ENCODE measurements around the gene VAPB. TPM values are rescaled to one million over a fixed set of nuclear protein-coding genes. Genes with fewer than 3 reads are reported as not detected.
A peak's percentile ranks its signal among the peaks of the same experiment; 100 is the strongest.

The VAPB gene
- total and polyA plus RNA-seq, 8 donors, result 36.3 to 52.9 (median 46.2) TPM

GRCh38 chr20:58384821-58385220 is 4.2 kb upstream of the VAPB start:
- peaks cover under 1 to 3% of the 10 kb centered on the region in 2 donors for H3K4me1 ChIP-seq
- H3K27me3 ChIP-seq, result no peaks in the 10 kb centered on the region
- DNase-seq (no peak), ATAC-seq (no peak)
- intact Hi-C loops (cut with DNase I), result no loop called here
- H3K4me3 ChIP-seq, result no peak overlapping the region
- no peak for TF ChIP-seq CTCF (IDR thresholded peaks at IDR 0.05)
- H3K9me3 ChIP-seq, result no peaks in the 10 kb centered on the region
- H3K36me3 ChIP-seq, result no peaks in the 10 kb centered on the region
- H3K27ac ChIP-seq, result no peak overlapping the region

- no peak for ATAC-seq
- Histone ChIP-seq H3K4me1 (peaks cover 17 to 36% of the 10 kb centered on the region in 2 donors), H3K9me3 (no peaks in the 10 kb centered on the region), H3K4me3 (peak overlapping the region; percentile 73 to 90), H3K36me3 (peaks cover 0 to 10% of the 10 kb centered on the region in 2 donors), H3K27ac (peak overlapping the region in 1 of 2 donors; percentile 90), H3K27me3 (no peaks in the 10 kb centered on the region)
- intact Hi-C loops (cut with DNase I), result no loop called here
- DNase-seq, result no peak
- TF ChIP-seq CTCF (IDR thresholded peaks at IDR 0.05), result no peak
Measured at GRCh38 chr20:58388028-58388601, 914 bp upstream of the VAPB start.

- H3K36me3 ChIP-seq, result peaks cover 0 to 16% of the 10 kb centered on the region in 2 donors
- H3K27me3 ChIP-seq, result no peaks in the 10 kb centered on the region
- peaks cover 17 to 49% of the 10 kb centered on the region in 2 donors for H3K4me1 ChIP-seq
- intact Hi-C loops (cut with DNase I), result no loop called here
- H3K4me3 ChIP-seq, result peak overlapping the region; percentile 73 to 90
- no peaks in the 10 kb centered on the region for H3K9me3 ChIP-seq
- peak; percentile 67 for ATAC-seq
- H3K27ac ChIP-seq, result peak overlapping the region; percentile 88 to 90
- peak; percentile 10 to 86 (median 36) for DNase-seq
- TF ChIP-seq CTCF (IDR thresholded peaks at IDR 0.05), result no peak
Measured at GRCh38 chr20:58389324-58389967, 417 bp downstream of the VAPB start.

DNA sequence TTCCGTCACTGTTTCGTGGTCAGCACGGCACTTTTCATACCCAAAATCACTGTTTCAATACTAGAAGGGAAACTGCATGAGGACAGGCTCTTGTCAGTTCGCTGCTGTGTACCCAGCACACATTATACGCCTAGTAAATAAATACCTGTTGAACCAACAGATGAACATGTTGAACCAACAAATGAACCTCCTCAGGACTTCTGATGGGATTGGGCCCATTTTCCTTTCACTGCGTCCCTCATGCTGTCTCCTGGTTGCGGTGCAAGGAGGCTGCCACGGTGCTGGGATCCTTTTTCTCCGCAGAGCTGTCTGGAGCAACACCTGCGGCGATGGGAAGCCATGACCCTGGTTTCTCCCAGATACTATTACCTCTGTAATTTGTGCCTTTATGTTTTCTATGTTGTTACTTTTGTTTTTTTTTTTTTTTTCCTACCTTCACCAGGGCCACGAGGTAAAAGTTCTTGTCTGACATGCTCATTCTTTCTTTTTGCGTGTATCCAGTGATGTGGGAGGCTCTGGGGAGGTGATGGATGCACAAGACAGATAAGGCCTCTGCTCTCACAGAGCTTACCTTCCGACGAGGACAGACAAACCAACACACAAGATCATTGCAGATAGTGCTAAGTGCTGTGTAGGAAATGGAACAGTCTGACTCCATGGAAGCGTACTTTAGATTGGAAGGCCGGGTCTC is 1.1 kb downstream of the VAPB start:
- ATAC-seq (no peak), DNase-seq (no peak)
- Histone ChIP-seq H3K36me3 (peaks cover 0 to 16% of the 10 kb centered on the region in 2 donors), H3K27ac (peak overlapping the region; percentile 88 to 90), H3K27me3 (no peaks in the 10 kb centered on the region), H3K9me3 (no peaks in the 10 kb centered on the region), H3K4me1 (peaks cover 17 to 51% of the 10 kb centered on the region in 2 donors), H3K4me3 (peak overlapping the region; percentile 73 to 90)
- intact Hi-C loops (cut with DNase I), result no loop called here
- no peak for TF ChIP-seq CTCF (IDR thresholded peaks at IDR 0.05)

DNA sequence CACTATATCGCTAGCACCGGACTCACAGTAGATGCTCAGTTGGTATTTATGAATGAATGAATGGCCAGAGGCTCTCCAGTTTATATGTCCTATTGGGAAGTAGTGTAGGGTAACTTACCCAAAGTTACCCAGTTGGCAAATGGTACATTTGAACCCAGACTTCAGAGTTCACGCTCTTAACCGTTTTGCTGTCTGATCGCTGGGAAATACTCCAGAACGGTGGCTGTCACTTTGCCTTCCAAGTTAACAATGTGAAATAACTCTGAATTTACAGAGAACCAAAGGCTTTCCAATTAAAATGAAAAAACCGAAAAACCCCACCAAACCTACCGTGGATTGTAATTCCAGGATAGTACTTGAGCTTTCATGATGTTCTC is 1.6 kb downstream of the VAPB start:
- intact Hi-C loops (cut with DNase I), result no loop called here
- no peak for DNase-seq
- Histone ChIP-seq H3K4me3 (peak overlapping the region in 1 of 2 donors; percentile 90), H3K27me3 (no peaks in the 10 kb centered on the region), H3K27ac (no peak overlapping the region), H3K9me3 (no peaks in the 10 kb centered on the region), H3K36me3 (peaks cover 0 to 16% of the 10 kb centered on the region in 2 donors), H3K4me1 (peaks cover 17 to 53% of the 10 kb centered on the region in 2 donors)
- no peak for TF ChIP-seq CTCF (IDR thresholded peaks at IDR 0.05)
- ATAC-seq, result no peak

Measured in left lung (tissue), 10 donors.